HepG2 (cell line): Measurements from ENCODE around the gene CTNNA2. TPM values are rescaled to one million over a fixed set of nuclear protein-coding genes. Genes with fewer than 3 reads are reported as not detected.

ENCODE experiments used
- ATAC-seq: fragments of 200-7000 bp; cut with Tn5 transposase; 3 replicates; pipeline ENCODE4 v1.9.1; 2020; ENCODE audit warnings: mild to moderate bottlenecking, moderate library complexity
- BruUV-seq: library from RNA; stranded (reverse); fragments of 400-500 nt; replicated peaks from 2 replicates; lab custom pipeline; 2021; lab: Mats Ljungman, UMichigan
- CTCF ChIA-PET: fragments of 300-600 bp; formaldehyde crosslinking; extraction: SDS; loops from one replicate; lab custom pipeline; 2021; ENCODE audit warnings: low total read pairs, inconsistent platforms, low intra/inter-chr PET ratio; lab: Yijun Ruan, JAX
- POLR2A ChIA-PET: fragments of 350-600 bp; sonication (Branson Sonifier 250); formaldehyde crosslinking; loops from one replicate; lab custom pipeline; 2020; ENCODE audit warnings: antibody characterized with exemption, inconsistent platforms; lab: Yijun Ruan, JAX
- DNase-seq: peaks from one replicate; pipeline ENCODE4 v3.0.0-alpha.2; 2015; ENCODE audit warnings: low spot score
- FAIRE-seq: peaks from 3 replicates; lab custom pipeline; 2011; peaks lifted over from hg19 to GRCh38; lab: Jason Lieb, UNC
- H2AFZ ChIP-seq: one replicate; pipeline ENCODE4 v1.6.1; 2011; ENCODE audit warnings: low read length, inconsistent platforms
- H3K27ac ChIP-seq: fragments of 300-600 bp; 3 replicates; pipeline ENCODE4 v1.8.0; 2011; ENCODE audit warnings: mixed run types, mild to moderate bottlenecking, mixed read lengths, low read length, inconsistent platforms; ENCODE audit not compliant: insufficient read depth; ENCODE audit errors: extremely low read length
- H3K27me3 ChIP-seq, 2 experiments: fragments of 200-600 bp in 1 of 2; 2 replicates in 1 of 2; 3 replicates in 1 of 2; pipeline versions ENCODE4 v1.6.0 to v1.8.0; 2011; ENCODE audit warnings: low read length in 2 of 2, mild to moderate bottlenecking in 2 of 2, moderate library complexity in 2 of 2, inconsistent platforms in 1 of 2; ENCODE audit not compliant: insufficient read depth in 2 of 2, control insufficient read depth in 1 of 2
- H3K36me3 ChIP-seq, 2 experiments: fragments of 200-600 bp in 1 of 2; replicated peaks in 1 of 2; 2 replicates in 1 of 2; 3 replicates in 1 of 2; pipeline versions ENCODE4 v1.5.1 to v1.8.0; 2011; ENCODE audit warnings: low read length in 2 of 2, inconsistent platforms in 1 of 2; ENCODE audit not compliant: insufficient read depth in 2 of 2, control insufficient read depth in 1 of 2
- H3K4me1 ChIP-seq: 2 replicates; pipeline ENCODE4 v1.5.1; 2012; ENCODE audit warnings: low read length, inconsistent platforms; ENCODE audit not compliant: insufficient read depth
- H3K4me2 ChIP-seq: 2 replicates; pipeline ENCODE4 v1.6.0; 2011; ENCODE audit warnings: low read depth, low read length, inconsistent platforms
- H3K4me3 ChIP-seq, 3 experiments: fragments of 200-600 bp in 1 of 3; sonication (generic), shearing (Covaris generic) in 1 of 3; replicated peaks in 1 of 3; 2 replicates each; pipeline ENCODE4 v1.5.1; 2011 to 2016; ENCODE audit warnings: low read length in 3 of 3, inconsistent platforms in 2 of 3, low read depth in 2 of 3, mild to moderate bottlenecking in 2 of 3, control low read depth in 1 of 3, mixed read lengths in 1 of 3; ENCODE audit not compliant: insufficient read depth in 1 of 3
- H3K79me2 ChIP-seq: one replicate; pipeline ENCODE4 v1.6.1; 2011; ENCODE audit warnings: low read length, inconsistent platforms; ENCODE audit not compliant: insufficient read depth
- H3K9ac ChIP-seq: 2 replicates; pipeline ENCODE4 v1.6.0; 2011; ENCODE audit warnings: mild to moderate bottlenecking, low read depth, low read length, inconsistent platforms; ENCODE audit not compliant: insufficient read depth
- H3K9me3 ChIP-seq: 2 replicates; pipeline ENCODE4 v1.5.1; 2012; ENCODE audit warnings: mild to moderate bottlenecking, low read length
- H4K20me1 ChIP-seq: 2 replicates; pipeline ENCODE4 v1.6.0; 2011; ENCODE audit warnings: inconsistent platforms, mild to moderate bottlenecking, low read length, moderate library complexity; ENCODE audit not compliant: insufficient read depth
- CC2D1A ChIP-seq: sonication (generic); formaldehyde crosslinking; IDR thresholded peaks from 2 replicates; pipeline ENCODE4 v1.8.1; 2023; ENCODE audit warnings: mild to moderate bottlenecking, missing genetic modification reagents
- MIXL1 ChIP-seq: IDR thresholded peaks from 2 replicates; pipeline ENCODE4 v1.6.1; 2016
- PTBP1 ChIP-seq: fragments of 200-400 bp; formaldehyde crosslinking; IDR thresholded peaks from 2 replicates; pipeline ENCODE4 v1.6.1; 2018; ENCODE audit warnings: low read length, low read depth; ENCODE audit not compliant: poor library complexity, severe bottlenecking
- RAD21 ChIP-seq: fragments of 450-650 bp; formaldehyde crosslinking; IDR thresholded peaks from 2 replicates; pipeline ENCODE4 v1.5.0; 2020; ENCODE audit warnings: mild to moderate bottlenecking
- SMC3 ChIP-seq: IDR thresholded peaks from 2 replicates; pipeline ENCODE4 v1.6.1; 2011; ENCODE audit warnings: low read length, improper control_type of control experiment
- STAG1 ChIP-seq: sonication (generic); formaldehyde crosslinking; IDR thresholded peaks from 2 replicates; pipeline ENCODE4 v1.4.0; 2020; ENCODE audit warnings: missing genetic modification reagents
- TSC22D2 ChIP-seq: sonication (generic); formaldehyde crosslinking; IDR thresholded peaks from 2 replicates; pipeline ENCODE4 v1.5.1; 2020; ENCODE audit warnings: missing genetic modification reagents, mild to moderate bottlenecking, borderline replicate concordance
- ZBTB3 ChIP-seq: sonication (generic); formaldehyde crosslinking; IDR thresholded peaks from 2 replicates; pipeline ENCODE4 v1.4.0; 2020; ENCODE audit warnings: low read depth, mild to moderate bottlenecking, moderate library complexity, missing genetic modification reagents, borderline replicate concordance
- WGBS: methylation state at CpG from one replicate; pipeline ENCODE4 v1.1.6; 2017; ENCODE audit warnings: low lambda C conversion rate; 5-methylcytosine and 5-hydroxymethylcytosine counted together
- in situ Hi-C: cut with HindIII; loops from 2 replicates; pipeline ENCODE4 v1.10.0; 2017; ENCODE audit warnings: low pct_unique_long_range_greater_than_20kb; ENCODE audit not compliant: extremely low pct_ligation_motif_present
- intact Hi-C: fragments of 100-400 bp; cut with micrococcal nuclease; formaldehyde crosslinking; loops from one replicate; pipeline ENCODE4 v1.10.0; 2022; ENCODE audit not compliant: unreplicated experiment
- polyA plus RNA-seq, 8 experiments: library from polyadenylated mRNA; depleted of rRNA in 3 of 8; stranded (reverse) in 7 of 8; unstranded in 1 of 8; fragments of >200 nt; fragmentation: Illumina TruSeq in 4 of 8; extraction: Trizol in 4 of 8; gene quantifications; 2 replicates each; pipeline versions ENCODE4 v1.2.1 to v1.2.3, GENCODE V29; 2011 to 2016; ENCODE audit warnings: low read depth in 4 of 8, missing spikeins in 1 of 8, mixed read lengths in 1 of 8; ENCODE audit not compliant: insufficient read depth in 1 of 8
- total RNA-seq, 5 experiments: library from RNA; depleted of rRNA; stranded (reverse); fragments of >200 nt; fragmentation: Illumina TruSeq; extraction: Trizol; gene quantifications; 2 replicates each; pipeline ENCODE4 v1.2.3, GENCODE V29; 2016; ENCODE audit warnings: low read depth in 1 of 5
- TF ChIP-seq, protein P1 (sequence below): IDR thresholded peaks from 2 replicates; pipeline ENCODE4 v1.6.1; 2018; ENCODE audit warnings: missing genetic modification reagents
- TF ChIP-seq, protein P2 (sequence below): sonication (generic); formaldehyde crosslinking; IDR thresholded peaks from 2 replicates; pipeline ENCODE4 v1.5.0; 2020; ENCODE audit warnings: mild to moderate bottlenecking, missing genetic modification reagents, moderate library complexity
- TF ChIP-seq, protein P3 (sequence below): sonication (generic); formaldehyde crosslinking; IDR thresholded peaks from 2 replicates; pipeline ENCODE4 v1.8.1; 2023; ENCODE audit warnings: mild to moderate bottlenecking, missing genetic modification reagents
- TF ChIP-seq, protein P4 (sequence below): IDR thresholded peaks from 2 replicates; pipeline ENCODE4 v1.6.1; 2012; ENCODE audit warnings: low read depth, low read length, improper control_type of control experiment

The CTNNA2 gene
- total and polyA plus RNA-seq, 2 of the 13 experiments (the other 11 are each of a cell fraction or from before 2014, with no cell fraction given), result not detected

DNA sequence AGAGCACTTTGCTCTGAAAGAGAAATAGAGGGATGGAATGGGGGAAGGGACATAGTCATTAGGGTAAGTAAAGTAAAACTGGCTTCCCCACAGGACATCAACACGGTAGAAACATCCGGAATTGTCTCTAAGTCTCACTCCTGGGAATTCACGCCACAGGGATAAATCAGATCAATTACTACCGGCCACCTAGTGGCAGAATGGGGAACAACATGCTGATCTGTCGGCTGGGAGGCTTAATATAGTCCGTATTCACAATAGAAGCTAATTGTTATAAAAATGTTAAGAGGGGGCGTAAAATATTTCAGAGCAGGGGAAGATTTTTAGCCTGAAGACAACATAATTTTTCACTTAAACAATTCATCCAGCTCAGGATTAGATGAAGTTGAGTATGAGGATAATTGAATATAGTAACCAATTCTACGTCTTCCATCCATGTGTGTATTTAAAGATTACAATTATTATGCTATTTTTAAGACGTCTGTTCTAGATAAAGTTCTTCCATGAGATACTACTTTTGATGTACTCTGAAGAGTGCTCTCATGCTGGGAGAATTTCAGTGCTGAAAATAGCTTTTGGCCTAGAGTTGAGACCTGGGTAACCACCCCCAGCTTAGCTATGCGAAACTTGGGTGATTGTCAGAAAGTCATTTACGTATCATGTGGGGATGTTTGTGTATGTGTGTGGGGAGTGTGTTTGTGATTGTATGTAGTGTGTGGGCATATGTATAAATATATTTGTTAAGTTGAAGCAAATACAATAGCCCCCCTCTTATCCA lies 726.0 kb downstream of the CTNNA2 start:
- in situ Hi-C loops (no loop called here), intact Hi-C loops (loop anchor here (1.0 kb wide), 1 partner anchor 166 kb away; no protein-coding TSS in a partner anchor)
- H3K36me3 ChIP-seq, result no peaks in the 10 kb centered on the region
- 32% methylated on average over 11 of the region's 11 CpGs for WGBS
- peak; percentile 14 for DNase-seq
- no peak overlapping the region for H3K4me3 ChIP-seq
- TF ChIP-seq MIXL1 (peak; percentile 64; the same call in 1 of the 2 replicates), PTBP1 (no peak), STAG1 (CRISPR knock-in tag) (peak; percentile 40; the same call in 1 of the 2 replicates), RAD21 (0 out of 2 replicates have a peak, but pooled peaks have one; percentile 13), SMC3 (0 out of 2 replicates have a peak, but pooled peaks have one; percentile 25), TSC22D2 (CRISPR knock-in tag) (no peak), ZBTB3 (CRISPR knock-in tag) (no peak), CC2D1A (no peak)
- TF ChIP-seq, protein P1, sequence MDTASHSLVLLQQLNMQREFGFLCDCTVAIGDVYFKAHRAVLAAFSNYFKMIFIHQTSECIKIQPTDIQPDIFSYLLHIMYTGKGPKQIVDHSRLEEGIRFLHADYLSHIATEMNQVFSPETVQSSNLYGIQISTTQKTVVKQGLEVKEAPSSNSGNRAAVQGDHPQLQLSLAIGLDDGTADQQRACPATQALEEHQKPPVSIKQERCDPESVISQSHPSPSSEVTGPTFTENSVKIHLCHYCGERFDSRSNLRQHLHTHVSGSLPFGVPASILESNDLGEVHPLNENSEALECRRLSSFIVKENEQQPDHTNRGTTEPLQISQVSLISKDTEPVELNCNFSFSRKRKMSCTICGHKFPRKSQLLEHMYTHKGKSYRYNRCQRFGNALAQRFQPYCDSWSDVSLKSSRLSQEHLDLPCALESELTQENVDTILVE, result no peak
- TF ChIP-seq, protein P2, sequence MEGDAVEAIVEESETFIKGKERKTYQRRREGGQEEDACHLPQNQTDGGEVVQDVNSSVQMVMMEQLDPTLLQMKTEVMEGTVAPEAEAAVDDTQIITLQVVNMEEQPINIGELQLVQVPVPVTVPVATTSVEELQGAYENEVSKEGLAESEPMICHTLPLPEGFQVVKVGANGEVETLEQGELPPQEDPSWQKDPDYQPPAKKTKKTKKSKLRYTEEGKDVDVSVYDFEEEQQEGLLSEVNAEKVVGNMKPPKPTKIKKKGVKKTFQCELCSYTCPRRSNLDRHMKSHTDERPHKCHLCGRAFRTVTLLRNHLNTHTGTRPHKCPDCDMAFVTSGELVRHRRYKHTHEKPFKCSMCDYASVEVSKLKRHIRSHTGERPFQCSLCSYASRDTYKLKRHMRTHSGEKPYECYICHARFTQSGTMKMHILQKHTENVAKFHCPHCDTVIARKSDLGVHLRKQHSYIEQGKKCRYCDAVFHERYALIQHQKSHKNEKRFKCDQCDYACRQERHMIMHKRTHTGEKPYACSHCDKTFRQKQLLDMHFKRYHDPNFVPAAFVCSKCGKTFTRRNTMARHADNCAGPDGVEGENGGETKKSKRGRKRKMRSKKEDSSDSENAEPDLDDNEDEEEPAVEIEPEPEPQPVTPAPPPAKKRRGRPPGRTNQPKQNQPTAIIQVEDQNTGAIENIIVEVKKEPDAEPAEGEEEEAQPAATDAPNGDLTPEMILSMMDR (CRISPR knock-in tag), result peak; percentile 67
- TF ChIP-seq, protein P3, sequence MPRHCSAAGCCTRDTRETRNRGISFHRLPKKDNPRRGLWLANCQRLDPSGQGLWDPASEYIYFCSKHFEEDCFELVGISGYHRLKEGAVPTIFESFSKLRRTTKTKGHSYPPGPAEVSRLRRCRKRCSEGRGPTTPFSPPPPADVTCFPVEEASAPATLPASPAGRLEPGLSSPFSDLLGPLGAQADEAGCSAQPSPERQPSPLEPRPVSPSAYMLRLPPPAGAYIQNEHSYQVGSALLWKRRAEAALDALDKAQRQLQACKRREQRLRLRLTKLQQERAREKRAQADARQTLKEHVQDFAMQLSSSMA (CRISPR knock-in tag), result no peak
- TF ChIP-seq, protein P4, sequence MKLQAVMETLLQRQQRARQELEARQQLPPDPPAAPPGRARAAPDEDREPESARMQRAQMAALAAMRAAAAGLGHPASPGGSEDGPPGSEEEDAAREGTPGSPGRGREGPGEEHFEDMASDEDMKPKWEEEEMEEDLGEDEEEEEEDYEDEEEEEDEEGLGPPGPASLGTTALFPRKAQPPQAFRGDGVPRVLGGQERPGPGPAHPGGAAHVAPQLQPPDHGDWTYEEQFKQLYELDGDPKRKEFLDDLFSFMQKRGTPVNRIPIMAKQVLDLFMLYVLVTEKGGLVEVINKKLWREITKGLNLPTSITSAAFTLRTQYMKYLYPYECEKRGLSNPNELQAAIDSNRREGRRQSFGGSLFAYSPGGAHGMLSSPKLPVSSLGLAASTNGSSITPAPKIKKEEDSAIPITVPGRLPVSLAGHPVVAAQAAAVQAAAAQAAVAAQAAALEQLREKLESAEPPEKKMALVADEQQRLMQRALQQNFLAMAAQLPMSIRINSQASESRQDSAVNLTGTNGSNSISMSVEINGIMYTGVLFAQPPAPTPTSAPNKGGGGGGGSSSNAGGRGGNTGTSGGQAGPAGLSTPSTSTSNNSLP, result 0 out of 2 replicates have a peak, but pooled peaks have one; percentile 22
- H3K4me2 ChIP-seq, result no peak overlapping the region
- no peaks in the 10 kb centered on the region for H3K9me3 ChIP-seq
- H3K79me2 ChIP-seq, result no peaks in the 10 kb centered on the region
- no peaks in the 10 kb centered on the region for H3K27me3 ChIP-seq
- ATAC-seq, result peak; percentile 82
- CTCF ChIA-PET, result interaction anchor here (1.6 kb wide), 1 partner anchor 166 kb away, joined by 10 read pairs; no protein-coding TSS in a partner anchor
- no peak overlapping the region for H3K27ac ChIP-seq
- FAIRE-seq, result peak; percentile 48
- no peaks in the 10 kb centered on the region for H4K20me1 ChIP-seq
- no peak overlapping the region for H2AFZ ChIP-seq
- POLR2A ChIA-PET, result no interaction called here
- no peak overlapping the region for H3K9ac ChIP-seq
- H3K4me1 ChIP-seq, result no peaks in the 10 kb centered on the region
- BruUV-seq, result no TSS peak
